GM06990 (cell line): ENCODE results near the gene MGAT5.

Experiments
- DNase-seq: peaks from one replicate; pipeline ENCODE4 v3.0.0-alpha.2; 2011; ENCODE audit not compliant: insufficient read length; ENCODE audit errors: extremely low read depth
- H3K27me3 ChIP-seq: replicated peaks from 2 replicates; pipeline ENCODE4 v1.6.0; 2011; ENCODE audit warnings: low read length; ENCODE audit not compliant: control insufficient read depth, insufficient read depth
- H3K36me3 ChIP-seq: 2 replicates; pipeline ENCODE4 v1.5.1; 2011; ENCODE audit warnings: low read length; ENCODE audit not compliant: control insufficient read depth, insufficient read depth
- H3K4me3 ChIP-seq: replicated peaks from 2 replicates; pipeline ENCODE4 v1.5.1; 2011; ENCODE audit warnings: low read depth, mild to moderate bottlenecking, control low read depth, low read length
- TF ChIP-seq, protein P1 (sequence below): IDR thresholded peaks from 2 replicates; pipeline ENCODE4 v1.5.1; 2011; ENCODE audit warnings: low read length, control low read depth, mild to moderate bottlenecking, inconsistent platforms; ENCODE audit not compliant: insufficient read depth, poor library complexity, severe bottlenecking

Gene MGAT5

DNA sequence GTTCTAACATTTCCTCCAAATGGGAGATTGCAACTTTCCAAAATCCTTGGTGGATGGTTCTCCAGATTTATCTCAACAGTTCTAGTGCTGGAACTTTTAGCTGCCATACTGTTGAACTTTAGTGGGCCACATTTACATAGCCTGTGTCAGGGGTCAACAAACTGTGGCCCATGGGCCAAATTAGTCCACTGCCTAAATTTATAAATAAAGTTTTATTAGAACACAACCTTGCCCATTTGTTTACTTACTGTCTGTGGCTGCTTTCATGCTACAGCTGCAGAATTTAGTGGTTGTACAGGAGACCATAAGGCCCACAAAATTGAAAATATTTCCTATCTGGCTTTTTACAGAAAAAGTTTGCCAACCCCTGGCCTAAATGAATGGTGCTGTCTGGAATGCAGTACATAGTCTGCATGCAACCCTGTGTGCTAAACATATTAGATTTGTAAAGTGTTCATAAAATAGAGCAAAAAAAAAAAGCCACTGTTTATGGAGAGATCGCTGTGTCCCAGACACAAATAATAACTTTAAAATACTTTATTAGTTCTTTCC, 30.3 kb downstream of the MGAT5 start:
- TF ChIP-seq, protein P1, sequence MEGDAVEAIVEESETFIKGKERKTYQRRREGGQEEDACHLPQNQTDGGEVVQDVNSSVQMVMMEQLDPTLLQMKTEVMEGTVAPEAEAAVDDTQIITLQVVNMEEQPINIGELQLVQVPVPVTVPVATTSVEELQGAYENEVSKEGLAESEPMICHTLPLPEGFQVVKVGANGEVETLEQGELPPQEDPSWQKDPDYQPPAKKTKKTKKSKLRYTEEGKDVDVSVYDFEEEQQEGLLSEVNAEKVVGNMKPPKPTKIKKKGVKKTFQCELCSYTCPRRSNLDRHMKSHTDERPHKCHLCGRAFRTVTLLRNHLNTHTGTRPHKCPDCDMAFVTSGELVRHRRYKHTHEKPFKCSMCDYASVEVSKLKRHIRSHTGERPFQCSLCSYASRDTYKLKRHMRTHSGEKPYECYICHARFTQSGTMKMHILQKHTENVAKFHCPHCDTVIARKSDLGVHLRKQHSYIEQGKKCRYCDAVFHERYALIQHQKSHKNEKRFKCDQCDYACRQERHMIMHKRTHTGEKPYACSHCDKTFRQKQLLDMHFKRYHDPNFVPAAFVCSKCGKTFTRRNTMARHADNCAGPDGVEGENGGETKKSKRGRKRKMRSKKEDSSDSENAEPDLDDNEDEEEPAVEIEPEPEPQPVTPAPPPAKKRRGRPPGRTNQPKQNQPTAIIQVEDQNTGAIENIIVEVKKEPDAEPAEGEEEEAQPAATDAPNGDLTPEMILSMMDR: no peak
- DNase-seq: no peak
- H3K27me3 ChIP-seq: no peaks in the 10 kb centered on the region

DNA sequence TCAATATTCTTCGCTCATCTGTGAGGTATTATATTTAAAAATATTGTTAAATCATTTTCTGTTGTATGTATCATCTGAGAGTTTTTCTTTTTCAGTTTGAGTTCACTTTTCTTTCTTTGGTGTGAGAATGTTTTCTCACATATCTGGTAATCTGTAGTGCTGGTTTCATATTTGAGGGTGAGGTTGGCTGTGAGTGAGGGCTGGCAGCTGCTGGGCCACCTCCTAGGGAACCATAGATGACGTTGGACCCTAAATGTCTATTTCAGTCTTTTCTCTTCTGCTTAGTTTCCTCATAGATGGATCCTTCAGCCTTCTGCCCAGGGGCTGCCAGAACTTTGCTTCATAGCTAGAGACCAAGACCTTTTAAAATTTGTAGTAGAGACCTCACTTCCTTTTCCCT, 33.5 kb downstream of the MGAT5 start:
- H3K4me3 ChIP-seq: no peak overlapping the region
- TF ChIP-seq, protein P1: no peak
- no peaks in the 10 kb centered on the region for H3K27me3 ChIP-seq
- DNase-seq: peak; percentile 64
- no peaks in the 10 kb centered on the region for H3K36me3 ChIP-seq

More for the DNA sequence above, 30.3 kb downstream of the MGAT5 start:
- no peak overlapping the region for H3K4me3 ChIP-seq
- no peaks in the 10 kb centered on the region for H3K36me3 ChIP-seq

DNA sequence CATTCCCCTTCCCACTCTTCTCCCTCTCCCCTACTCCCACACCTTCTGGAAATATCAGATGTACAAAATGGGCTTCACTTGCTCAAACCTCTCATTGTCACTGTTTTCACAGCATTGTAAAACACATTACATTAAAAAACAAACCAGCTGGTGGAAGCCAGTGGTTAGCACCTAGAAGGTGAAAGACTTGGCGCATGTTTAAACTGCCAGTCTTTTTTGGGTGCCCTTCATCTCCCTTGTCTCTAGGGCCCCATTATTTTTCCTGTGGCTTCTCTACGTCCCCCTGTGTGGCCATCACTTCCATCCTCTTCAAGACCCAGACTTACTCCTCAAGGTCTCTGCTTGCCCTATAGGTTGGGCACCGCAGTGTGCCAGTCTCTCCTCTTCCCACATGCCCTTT, 34.9 kb downstream of the MGAT5 start:
- no peak overlapping the region for H3K4me3 ChIP-seq
- H3K36me3 ChIP-seq: peaks cover 2% of the 10 kb centered on the region
- TF ChIP-seq, protein P1: no peak
- DNase-seq: no peak
- H3K27me3 ChIP-seq: no peaks in the 10 kb centered on the region

DNA sequence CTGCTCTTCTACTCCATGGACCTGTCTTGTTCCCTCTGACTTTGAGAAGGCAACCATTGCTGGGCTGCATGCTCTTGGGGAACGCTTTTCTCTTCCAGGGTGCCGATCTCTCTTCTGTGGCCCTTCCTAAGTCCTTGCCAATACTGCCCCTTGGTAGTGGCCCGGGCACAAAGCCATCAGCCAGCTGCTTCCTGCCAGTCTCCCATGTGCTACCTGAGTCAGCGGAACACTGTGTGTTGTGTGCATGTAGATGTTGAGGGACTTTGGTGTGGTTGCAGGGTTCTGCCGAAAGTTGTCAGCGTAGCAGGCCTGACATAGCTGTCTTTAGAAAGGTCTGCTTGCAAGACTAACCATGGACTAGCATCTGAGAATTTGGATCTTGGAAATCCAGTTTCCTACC, 35.4 kb downstream of the MGAT5 start:
- no peaks in the 10 kb centered on the region for H3K27me3 ChIP-seq
- peaks cover 2% of the 10 kb centered on the region for H3K36me3 ChIP-seq
- DNase-seq: no peak
- H3K4me3 ChIP-seq: no peak overlapping the region
- TF ChIP-seq, protein P1: no peak

DNA sequence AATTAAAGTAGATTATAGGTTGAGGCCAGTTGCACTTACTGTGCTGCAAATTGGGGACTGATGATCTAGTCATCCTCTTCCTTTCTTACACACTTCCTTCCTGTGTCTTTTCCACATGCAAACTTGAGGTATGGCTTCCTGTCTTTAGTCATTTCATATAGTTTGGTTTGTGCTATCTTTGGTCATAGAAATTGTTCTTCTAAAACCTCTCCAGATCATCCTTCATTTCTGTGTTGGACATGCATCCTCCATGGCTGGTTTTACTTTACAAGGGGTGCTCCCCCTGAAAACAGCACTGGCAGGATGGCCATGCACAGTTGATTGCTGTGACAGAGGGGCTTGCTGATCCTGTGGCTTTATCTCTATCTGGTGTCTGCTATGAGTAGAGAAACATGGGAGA, 36.5 kb downstream of the MGAT5 start:
- Histone ChIP-seq H3K27me3 (no peaks in the 10 kb centered on the region), H3K4me3 (0 out of 2 replicates have a peak overlapping the region, but pooled peaks have one; percentile 7), H3K36me3 (peaks cover 2% of the 10 kb centered on the region)
- DNase-seq: peak; percentile 63
- TF ChIP-seq, protein P1: no peak

GRCh38 chr2:134292514-134292913, 38.6 kb downstream of the MGAT5 start:
- Histone ChIP-seq H3K4me3 (no peak overlapping the region), H3K27me3 (no peaks in the 10 kb centered on the region), H3K36me3 (peaks cover 2% of the 10 kb centered on the region)
- DNase-seq: no peak
- TF ChIP-seq, protein P1: no peak
